MM.1S (cell line): ENCODE measurements around the gene TMEM218.

ENCODE experiments used
- DNase-seq: peaks from one replicate; pipeline ENCODE4 v3.0.0-alpha.2; 2015
- H2AFZ ChIP-seq: fragments of 300-600 bp; sonication (generic); 2 replicates; pipeline ENCODE4 v1.6.0; 2016; ENCODE audit warnings: antibody characterized with exemption, low read length
- H3F3A ChIP-seq: fragments of 300-600 bp; sonication (generic); 2 replicates; pipeline ENCODE4 v1.6.1; 2016; ENCODE audit warnings: mild to moderate bottlenecking, antibody characterized with exemption, low read length, moderate library complexity, mixed read lengths; ENCODE audit not compliant: insufficient read depth
- H3K27ac ChIP-seq: fragments of 300-600 bp; sonication (generic); 2 replicates; pipeline ENCODE4 v1.5.1; 2016; ENCODE audit warnings: mild to moderate bottlenecking, low read length
- H3K27me3 ChIP-seq: fragments of 300-600 bp; sonication (generic); replicated peaks from 2 replicates; pipeline ENCODE4 v1.6.0; 2016; ENCODE audit warnings: low read length; ENCODE audit not compliant: insufficient read depth
- H3K36me3 ChIP-seq: fragments of 300-600 bp; sonication (generic); replicated peaks from 2 replicates; pipeline ENCODE4 v1.6.1; 2016; ENCODE audit warnings: mild to moderate bottlenecking, low read length, mixed read lengths; ENCODE audit not compliant: insufficient read depth
- H3K4me1 ChIP-seq: fragments of 300-600 bp; sonication (generic); 2 replicates; pipeline ENCODE4 v1.6.1; 2016; ENCODE audit warnings: low read length, mixed read lengths
- H3K4me2 ChIP-seq: fragments of 300-600 bp; sonication (generic); 2 replicates; pipeline ENCODE4 v1.6.0; 2016; ENCODE audit warnings: low read depth, low read length
- H3K4me3 ChIP-seq: fragments of 300-600 bp; sonication (generic); 2 replicates; pipeline ENCODE4 v1.5.1; 2016; ENCODE audit warnings: low read length, mixed read lengths
- H3K79me2 ChIP-seq: fragments of 300-600 bp; sonication (generic); 2 replicates; pipeline ENCODE4 v1.6.1; 2016; ENCODE audit warnings: mixed run types, low read length, mixed read lengths
- H3K9ac ChIP-seq: fragments of 300-600 bp; sonication (generic); 2 replicates; pipeline ENCODE4 v1.6.1; 2016; ENCODE audit warnings: low read length, mixed read lengths
- H3K9me2 ChIP-seq: fragments of 300-600 bp; sonication (generic); replicated peaks from 2 replicates; pipeline ENCODE4 v1.6.1; 2016; ENCODE audit warnings: mild to moderate bottlenecking, low read length, mixed read lengths; ENCODE audit not compliant: insufficient read depth
- H3K9me3 ChIP-seq: fragments of 300-600 bp; sonication (generic); replicated peaks from 2 replicates; pipeline ENCODE4 v1.6.1; 2016; ENCODE audit warnings: mild to moderate bottlenecking, low read length, mixed read lengths; ENCODE audit not compliant: insufficient read depth
- H4K20me1 ChIP-seq: fragments of 300-600 bp; sonication (generic); 2 replicates; pipeline ENCODE4 v1.6.1; 2016; ENCODE audit warnings: mild to moderate bottlenecking, low read length, moderate library complexity, mixed read lengths; ENCODE audit not compliant: insufficient read depth
- EZH2 ChIP-seq: fragments of 300-600 bp; sonication (generic); optimal IDR thresholded peaks from 2 replicates; pipeline ENCODE3; 2017; ENCODE audit warnings: low read depth, mild to moderate bottlenecking, antibody characterized with exemption, low read length, mixed read lengths
- EZH2phosphoT487 ChIP-seq: fragments of 300-600 bp; sonication (generic); IDR thresholded peaks from 2 replicates; pipeline ENCODE4 v1.6.1; 2018; ENCODE audit warnings: antibody characterized with exemption, low read length
- TF ChIP-seq, protein P1 (sequence below): fragments of 300-600 bp; sonication (generic); IDR thresholded peaks from 2 replicates; pipeline ENCODE4 v1.5.1; 2016; ENCODE audit warnings: antibody characterized with exemption, low read length, mixed read lengths

Gene TMEM218

DNA sequence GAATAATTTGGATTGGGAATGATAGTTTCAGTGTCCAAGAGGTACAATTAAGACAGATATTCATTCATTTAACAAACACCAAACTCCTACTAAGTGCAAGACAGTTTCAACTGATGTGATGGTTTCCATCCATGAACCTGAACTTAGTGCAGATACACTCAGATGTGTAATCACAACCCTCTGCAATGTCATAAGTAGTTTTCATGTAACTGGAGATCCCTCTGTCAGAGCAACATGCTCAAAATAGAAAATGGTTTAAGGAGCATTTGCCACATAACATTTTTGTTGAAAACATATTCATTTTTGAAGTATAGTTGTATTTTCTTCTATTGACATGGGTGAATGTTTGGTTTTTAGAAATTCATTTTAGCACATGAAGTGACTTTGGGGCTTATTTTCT lies 36.6 kb upstream of the TMEM218 start:
- H3K79me2 ChIP-seq, result no peaks in the 10 kb centered on the region
- DNase-seq, result no peak
- H3K4me1 ChIP-seq, result 0 out of 2 replicates have a peak, but pooled peaks cover 3% of the 10 kb centered on the region
- H4K20me1 ChIP-seq, result no peaks in the 10 kb centered on the region
- H3K9me2 ChIP-seq, result no peaks in the 10 kb centered on the region
- no peaks in the 10 kb centered on the region for H3F3A ChIP-seq
- no peaks in the 10 kb centered on the region for H3K27me3 ChIP-seq
- H3K4me3 ChIP-seq, result no peak overlapping the region
- no peak overlapping the region for H2AFZ ChIP-seq
- H3K36me3 ChIP-seq, result no peaks in the 10 kb centered on the region
- no peak overlapping the region for H3K4me2 ChIP-seq
- TF ChIP-seq EZH2 (no peak), EZH2phosphoT487 (no peak)
- TF ChIP-seq, protein P1, sequence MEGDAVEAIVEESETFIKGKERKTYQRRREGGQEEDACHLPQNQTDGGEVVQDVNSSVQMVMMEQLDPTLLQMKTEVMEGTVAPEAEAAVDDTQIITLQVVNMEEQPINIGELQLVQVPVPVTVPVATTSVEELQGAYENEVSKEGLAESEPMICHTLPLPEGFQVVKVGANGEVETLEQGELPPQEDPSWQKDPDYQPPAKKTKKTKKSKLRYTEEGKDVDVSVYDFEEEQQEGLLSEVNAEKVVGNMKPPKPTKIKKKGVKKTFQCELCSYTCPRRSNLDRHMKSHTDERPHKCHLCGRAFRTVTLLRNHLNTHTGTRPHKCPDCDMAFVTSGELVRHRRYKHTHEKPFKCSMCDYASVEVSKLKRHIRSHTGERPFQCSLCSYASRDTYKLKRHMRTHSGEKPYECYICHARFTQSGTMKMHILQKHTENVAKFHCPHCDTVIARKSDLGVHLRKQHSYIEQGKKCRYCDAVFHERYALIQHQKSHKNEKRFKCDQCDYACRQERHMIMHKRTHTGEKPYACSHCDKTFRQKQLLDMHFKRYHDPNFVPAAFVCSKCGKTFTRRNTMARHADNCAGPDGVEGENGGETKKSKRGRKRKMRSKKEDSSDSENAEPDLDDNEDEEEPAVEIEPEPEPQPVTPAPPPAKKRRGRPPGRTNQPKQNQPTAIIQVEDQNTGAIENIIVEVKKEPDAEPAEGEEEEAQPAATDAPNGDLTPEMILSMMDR, result no peak
- H3K9ac ChIP-seq, result no peak overlapping the region
- H3K9me3 ChIP-seq, result no peaks in the 10 kb centered on the region
- H3K27ac ChIP-seq, result no peak overlapping the region

DNA sequence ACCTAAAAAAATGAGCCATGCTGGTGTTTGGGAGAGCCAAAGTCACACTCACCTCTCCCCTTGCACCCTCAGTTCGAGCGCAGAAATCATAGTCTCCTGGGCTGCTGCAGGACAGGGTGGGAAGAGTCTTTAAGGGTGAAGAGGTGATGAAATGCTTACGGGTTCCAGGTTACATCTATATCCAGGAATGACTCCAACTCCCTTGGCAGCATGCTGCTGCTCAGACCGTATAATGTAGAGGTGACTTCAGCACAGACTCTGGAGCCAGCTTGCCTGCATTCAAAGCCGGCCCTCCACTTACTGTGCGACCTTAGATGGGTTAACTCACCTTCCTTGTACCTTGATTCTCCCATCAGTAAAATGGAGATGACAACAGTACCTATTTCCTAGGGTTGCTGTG lies 35.9 kb upstream of the TMEM218 start:
- Histone ChIP-seq H4K20me1 (no peaks in the 10 kb centered on the region), H3K27ac (no peak overlapping the region), H3K9me3 (no peaks in the 10 kb centered on the region), H3K36me3 (no peaks in the 10 kb centered on the region), H2AFZ (no peak overlapping the region), H3K9me2 (no peaks in the 10 kb centered on the region), H3K9ac (no peak overlapping the region), H3K4me3 (no peak overlapping the region), H3F3A (no peaks in the 10 kb centered on the region), H3K79me2 (no peaks in the 10 kb centered on the region), H3K27me3 (no peaks in the 10 kb centered on the region), H3K4me1 (0 out of 2 replicates have a peak, but pooled peaks cover 3% of the 10 kb centered on the region), H3K4me2 (no peak overlapping the region)
- TF ChIP-seq, protein P1, result no peak
- TF ChIP-seq EZH2, result no peak
- no peak for TF ChIP-seq EZH2phosphoT487
- no peak for DNase-seq

- 0 out of 2 replicates have a peak, but pooled peaks cover 3% of the 10 kb centered on the region for H3K4me1 ChIP-seq
- H3K27ac ChIP-seq, result no peak overlapping the region
- no peak for DNase-seq
- H3K9me3 ChIP-seq, result no peaks in the 10 kb centered on the region
- TF ChIP-seq, protein P1, result no peak
- TF ChIP-seq EZH2phosphoT487, result no peak
- TF ChIP-seq EZH2, result no peak
- no peak overlapping the region for H3K9ac ChIP-seq
- H3K36me3 ChIP-seq, result no peaks in the 10 kb centered on the region
- no peaks in the 10 kb centered on the region for H3K9me2 ChIP-seq
- H3K4me2 ChIP-seq, result no peak overlapping the region
- no peaks in the 10 kb centered on the region for H3F3A ChIP-seq
- H2AFZ ChIP-seq, result no peak overlapping the region
- H3K4me3 ChIP-seq, result no peak overlapping the region
- H4K20me1 ChIP-seq, result no peaks in the 10 kb centered on the region
- H3K27me3 ChIP-seq, result no peaks in the 10 kb centered on the region
- H3K79me2 ChIP-seq, result no peaks in the 10 kb centered on the region
Measured at GRCh38 chr11:125146232-125146631, 34.8 kb upstream of the TMEM218 start.
